NCI-H2227 treated with DMSO at 0.1 percent for 48 hours (cell line): ENCODE data around the gene CEP68.
"Not testable (repeated sequence)": the region's sequence is repeated elsewhere in the genome, so short reads cannot be mapped to it uniquely, and the experiment has no call there.

Experiments
- DNase-seq: peaks from one replicate; lab custom pipeline; 2025; lab: John Stamatoyannopoulos, UW

Gene CEP68

GRCh38 chr2:65031341-65032018 lies 24.7 kb upstream of the CEP68 start:
- no peak for DNase-seq

DNA sequence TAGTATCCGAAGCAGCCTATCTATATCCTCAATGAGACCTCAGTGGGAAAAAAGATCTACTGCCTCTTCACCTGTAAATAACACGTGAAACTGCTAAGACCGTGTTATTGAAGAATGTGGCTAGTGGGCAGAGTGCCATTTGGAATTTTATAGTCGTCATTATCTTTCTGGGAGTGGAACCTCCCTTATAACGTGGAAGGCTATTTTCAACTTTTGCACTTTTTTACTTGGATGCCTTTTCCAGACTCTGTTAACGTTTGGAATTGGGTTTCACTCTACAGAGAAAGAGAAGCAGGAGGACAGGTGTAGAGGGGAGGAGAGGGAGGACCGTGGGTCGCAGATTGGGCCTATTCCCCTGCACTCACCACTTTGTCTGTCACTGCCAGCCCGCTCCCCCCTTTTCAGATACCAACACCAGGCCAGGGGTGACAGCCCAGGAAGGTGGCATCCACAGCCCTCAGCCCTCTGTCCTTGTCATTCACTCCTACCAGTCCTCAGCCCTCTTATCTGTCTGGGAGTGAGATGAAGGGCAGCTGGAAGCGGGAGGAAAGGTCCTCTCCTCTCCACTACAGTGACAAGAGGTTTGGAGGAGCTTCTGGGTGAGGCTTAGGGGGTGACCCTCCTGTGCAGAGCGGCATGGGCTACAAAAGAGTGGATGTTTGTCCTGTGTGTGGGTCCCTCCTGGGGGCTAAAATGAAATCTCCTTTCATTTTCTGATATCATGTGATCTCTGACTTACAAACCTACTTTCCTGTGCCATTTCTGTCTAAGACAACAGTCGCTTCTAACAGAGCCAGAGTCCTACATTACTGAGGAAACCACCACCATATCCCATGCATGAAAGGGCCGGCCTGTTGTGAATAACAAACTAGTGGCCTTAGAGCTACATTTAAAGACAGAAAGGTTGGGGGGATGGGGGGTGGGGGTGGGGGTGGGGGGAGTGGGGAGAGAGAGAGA lies 23.9 kb upstream of the CEP68 start:
- no peak for DNase-seq

DNA sequence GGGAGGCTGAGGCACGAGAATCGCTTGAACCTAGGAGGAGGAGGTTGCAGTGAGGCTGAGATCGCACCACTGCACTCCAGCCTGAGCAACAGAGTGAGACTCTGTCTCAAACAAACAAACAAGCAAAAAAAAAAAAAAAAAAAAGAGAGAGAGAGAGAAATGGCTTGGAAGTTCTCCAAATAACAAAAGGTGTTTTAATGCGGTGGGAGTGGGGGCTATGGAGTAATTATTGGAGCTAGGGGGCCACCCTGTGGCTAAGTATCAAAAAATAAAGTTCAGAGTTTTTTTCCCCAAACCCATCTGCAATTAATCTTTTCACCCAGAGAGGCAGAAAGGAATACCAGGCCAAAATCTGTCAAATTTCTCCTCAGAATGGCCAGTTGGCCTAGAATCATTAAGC lies 23.0 kb upstream of the CEP68 start:
- peak; percentile 15 for DNase-seq

DNA sequence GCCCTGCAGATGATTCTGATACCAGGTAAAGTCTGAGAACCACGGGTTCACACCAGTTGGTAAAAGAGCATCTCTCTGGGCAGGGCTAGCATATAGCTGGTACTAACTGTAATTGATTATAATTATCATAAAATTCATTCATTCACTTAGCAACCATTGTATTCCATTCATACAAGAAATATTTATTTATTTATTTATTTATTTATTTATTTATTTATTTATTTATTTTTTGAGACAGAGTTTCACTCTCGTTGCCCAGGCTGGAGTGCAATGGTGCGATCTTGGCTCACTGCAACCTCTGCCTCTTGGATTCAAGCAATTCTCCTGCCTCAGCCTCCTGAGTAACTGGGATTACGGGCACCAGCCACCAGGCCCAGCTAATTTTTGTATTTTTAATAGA lies 22.5 kb upstream of the CEP68 start:
- not testable (repeated sequence) for DNase-seq

DNA sequence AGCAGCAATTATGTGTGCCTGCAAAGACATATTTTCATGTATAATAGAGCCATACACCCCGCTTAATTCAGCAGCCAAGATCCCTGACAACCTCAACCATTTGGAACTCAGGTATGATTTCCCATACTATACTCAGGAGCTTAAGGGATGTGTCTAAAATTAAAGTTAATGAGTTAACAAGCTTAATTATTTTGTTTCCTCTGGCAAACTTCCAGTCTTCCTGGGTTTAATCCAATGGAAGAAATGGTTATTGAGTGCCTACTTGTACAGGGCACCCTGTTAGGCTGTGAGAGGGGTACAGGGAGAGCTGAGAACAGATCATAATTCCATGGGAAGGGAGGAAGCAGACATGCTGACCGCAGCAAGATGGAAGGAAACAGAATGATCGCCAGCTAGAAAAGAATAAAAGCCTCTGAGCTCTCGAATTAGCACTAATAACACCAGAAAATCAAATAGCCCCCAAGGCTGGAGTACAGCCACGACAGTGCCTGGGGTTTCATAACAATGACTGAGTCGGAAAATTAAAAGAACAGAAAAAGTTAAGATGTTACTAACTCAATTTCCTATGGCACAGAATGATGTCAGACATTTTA lies 20.8 kb upstream of the CEP68 start:
- DNase-seq = no peak

- no peak for DNase-seq
Measured at GRCh38 chr2:65037178-65037577, 19.0 kb upstream of the CEP68 start.

- no peak for DNase-seq
Measured at GRCh38 chr2:65039640-65040039, 16.6 kb upstream of the CEP68 start.

DNA sequence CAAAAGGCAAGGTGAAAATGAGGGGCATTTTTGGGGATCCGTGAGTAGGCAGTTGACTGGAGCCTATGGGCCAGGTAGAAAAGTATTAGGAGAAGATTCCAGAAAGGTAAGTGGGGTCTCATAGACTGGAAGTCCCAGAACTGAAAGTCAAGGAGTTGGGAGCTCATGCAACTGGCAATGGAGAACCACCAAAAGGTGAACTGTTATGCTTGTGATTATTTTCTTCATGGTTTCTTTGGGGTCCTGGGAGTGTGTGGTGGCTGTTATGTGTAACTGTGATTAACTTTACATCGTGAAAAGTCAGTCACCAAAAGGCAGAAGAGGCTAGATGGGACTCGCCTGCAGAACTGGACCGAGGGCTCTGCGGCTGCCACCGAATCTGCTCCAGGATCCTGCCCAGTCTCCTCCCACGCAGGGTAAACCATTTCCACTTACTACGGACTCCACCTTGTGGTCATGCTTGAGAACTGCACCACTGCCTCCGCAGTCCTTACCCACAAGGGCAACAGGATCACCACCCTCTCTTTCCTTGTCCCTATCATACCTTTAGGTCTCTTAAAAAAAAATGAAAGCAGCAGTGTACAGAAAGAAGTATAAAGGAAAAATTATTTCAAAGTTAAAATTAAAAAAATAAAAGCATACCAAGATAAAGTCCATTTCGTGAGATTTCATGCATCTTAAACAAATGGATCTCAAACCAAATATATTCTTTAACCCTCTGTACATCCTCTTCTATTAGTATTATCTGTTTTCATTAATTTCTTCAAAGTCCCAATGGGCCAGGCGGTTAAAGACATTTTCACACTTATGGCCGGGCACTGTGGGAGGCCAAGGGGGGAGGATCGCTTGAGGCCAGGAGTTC lies 15.6 kb upstream of the CEP68 start:
- DNase-seq = peak; percentile 71

- no peak for DNase-seq
Measured at GRCh38 chr2:65043001-65043400, 13.2 kb upstream of the CEP68 start.

DNA sequence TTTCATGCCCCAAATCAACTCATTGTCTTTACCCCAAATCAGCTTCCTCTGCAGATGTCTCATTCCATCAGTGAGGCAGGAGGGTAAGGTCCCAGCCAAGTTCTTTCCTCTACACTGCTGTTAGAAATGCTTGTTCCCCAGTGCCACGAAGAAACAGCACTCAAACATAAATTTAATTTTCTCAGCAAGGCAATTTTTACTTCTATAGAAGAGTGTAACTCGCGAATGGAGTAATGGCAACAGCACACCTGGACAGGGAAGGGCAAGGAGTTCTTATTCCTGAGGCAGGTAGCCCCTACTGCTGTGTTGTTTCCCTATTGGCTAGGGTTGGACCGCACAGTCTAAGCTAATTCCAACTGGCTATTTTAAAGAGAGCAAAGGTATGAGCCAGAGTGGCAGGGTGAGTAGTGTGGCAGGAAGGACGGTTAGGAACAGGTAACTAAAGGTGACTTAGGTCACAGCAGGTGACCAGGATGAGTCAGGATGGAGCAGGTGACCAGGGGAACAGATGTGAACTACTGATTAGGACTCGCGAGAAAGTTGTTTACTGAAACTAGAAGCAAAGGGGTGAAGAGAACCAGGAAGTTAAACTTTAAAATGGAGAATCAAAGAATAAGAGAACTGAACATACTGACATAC lies 12.0 kb upstream of the CEP68 start:
- no peak for DNase-seq

GRCh38 chr2:65045651-65046050 lies 10.6 kb upstream of the CEP68 start:
- DNase-seq = no peak

GRCh38 chr2:65046633-65047407 lies 9.4 kb upstream of the CEP68 start:
- no peak for DNase-seq

DNA sequence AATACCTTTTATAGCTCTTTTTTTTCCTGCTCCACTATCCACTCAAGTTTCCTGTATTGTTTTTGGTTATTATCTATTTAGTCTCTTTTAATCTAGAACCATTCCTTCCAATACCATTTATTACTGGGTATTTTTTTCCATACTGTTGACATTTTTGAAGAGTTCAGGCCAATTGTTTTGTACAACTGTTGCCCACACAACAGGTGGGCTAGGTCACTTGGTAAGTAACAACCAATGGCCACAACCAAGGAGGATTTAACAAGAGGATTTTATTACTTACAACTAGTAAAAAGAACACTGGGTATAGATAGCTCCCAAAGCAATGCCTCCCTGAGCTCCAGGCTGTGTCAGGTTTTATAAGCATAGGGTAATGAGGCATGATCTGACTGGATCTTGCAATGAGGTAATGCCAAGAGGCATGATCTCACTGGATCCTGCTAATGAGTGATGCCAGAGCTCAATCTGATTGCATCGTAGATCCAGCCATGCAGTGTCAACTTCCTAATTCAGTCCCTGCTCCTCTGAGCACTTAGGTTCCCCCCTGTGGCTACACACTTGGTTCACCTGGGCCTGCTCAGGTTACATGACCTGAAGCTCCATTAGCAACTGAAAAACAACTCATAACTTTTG lies 7.1 kb upstream of the CEP68 start:
- no peak for DNase-seq

GRCh38 chr2:65050931-65051330 lies 5.3 kb upstream of the CEP68 start:
- DNase-seq = no peak

DNA sequence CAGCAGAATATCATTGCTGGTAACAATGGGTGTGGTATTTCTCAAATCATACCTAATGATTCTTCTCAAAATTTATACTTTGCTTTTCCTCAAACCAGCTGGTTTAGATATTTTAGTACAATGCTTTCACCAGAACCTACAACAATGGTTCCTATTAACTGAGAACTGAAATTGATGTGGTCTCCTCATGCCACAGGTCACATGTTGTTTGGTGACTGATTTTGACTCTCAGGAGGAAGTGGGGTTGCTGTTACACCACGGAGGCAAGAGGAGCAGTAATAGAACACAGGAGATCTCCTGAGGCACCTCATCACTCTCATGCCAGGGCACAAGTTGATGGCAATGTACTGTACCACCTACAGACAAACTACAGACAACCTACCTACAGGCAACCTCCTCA lies 3.0 kb upstream of the CEP68 start:
- DNase-seq = no peak

DNA sequence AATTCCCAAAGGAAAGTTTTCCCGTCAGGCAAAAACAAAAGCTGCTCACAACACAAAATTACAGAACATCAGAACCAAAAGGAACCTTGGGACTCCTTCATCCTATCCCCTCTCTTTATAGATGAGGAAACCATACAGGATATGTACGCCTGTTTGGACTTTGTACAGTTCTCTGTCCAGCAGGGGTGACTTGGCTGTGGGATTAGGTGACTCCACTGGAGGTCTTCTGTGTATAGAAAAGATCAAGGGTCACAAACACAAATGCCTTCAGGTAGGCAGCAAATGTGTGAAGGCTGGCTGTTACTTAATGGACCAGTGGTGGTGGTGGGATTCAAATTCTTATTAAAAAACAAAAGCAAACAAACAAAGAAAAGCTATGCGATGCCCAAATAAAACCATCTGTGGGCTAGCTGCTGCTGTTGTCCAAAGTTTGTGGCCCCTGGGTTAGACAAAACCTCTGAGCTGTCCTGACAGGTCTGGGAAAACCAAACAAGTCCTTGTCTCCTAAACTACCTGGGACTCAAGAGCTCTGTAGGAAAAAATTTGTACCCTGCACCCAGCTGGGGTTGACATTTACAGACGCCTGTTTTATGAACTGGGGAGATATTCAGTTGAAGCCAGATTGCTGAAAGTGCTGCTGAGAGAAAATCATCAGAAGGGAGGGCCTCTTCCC lies 1.3 kb upstream of the CEP68 start:
- no peak for DNase-seq

- DNase-seq = no peak
Measured at GRCh38 chr2:65055422-65056214, 598 bp upstream of the CEP68 start.

DNA sequence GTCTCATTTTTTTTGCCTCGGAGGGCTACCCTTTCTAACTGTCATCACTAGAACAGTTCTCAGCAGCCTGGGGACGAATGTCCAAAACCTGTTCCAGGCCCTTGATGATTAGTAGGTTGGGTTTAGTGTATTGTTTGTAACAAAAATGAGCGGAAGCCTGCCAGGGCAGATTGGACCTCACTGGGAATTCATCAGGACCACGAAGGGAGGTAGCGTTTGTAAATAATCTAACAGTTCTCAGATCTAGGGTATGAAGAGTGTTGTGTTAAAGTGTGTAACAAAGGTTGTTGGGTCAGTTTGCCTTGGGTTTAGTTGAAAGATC lies 799 bp downstream of the CEP68 start:
- DNase-seq = no peak
